Stimulated activated memory B cell treated with anti-CD40 and anti-IgM and Interleukin-4, amounts not matched to agents 10 μg/mL and 1 μg/mL and 100 μg/mL, for 72 hours (primary cell): ENCODE results near the gene CAMK1D.

Source experiments
- ATAC-seq: fragments of 150-1000 bp; cut with Tn5 transposase; 2 replicates; pipeline ENCODE4 v1.10.0; 2021
- H3K27ac Mint-ChIP-seq: one replicate; pipeline ENCODE4 v1.8.0; 2022; ENCODE audit warnings: mild to moderate bottlenecking, mixed read lengths
- H3K27me3 Mint-ChIP-seq: one replicate; pipeline ENCODE4 v1.8.0; 2022; ENCODE audit warnings: mixed read lengths
- H3K36me3 Mint-ChIP-seq: one replicate; pipeline ENCODE4 v1.8.0; 2022; ENCODE audit warnings: mixed read lengths
- H3K4me1 Mint-ChIP-seq: one replicate; pipeline ENCODE4 v1.8.0; 2022; ENCODE audit warnings: mixed read lengths
- H3K4me3 Mint-ChIP-seq: one replicate; pipeline ENCODE4 v1.8.0; 2022; ENCODE audit warnings: mild to moderate bottlenecking, moderate library complexity, mixed read lengths
- H3K9me3 Mint-ChIP-seq: one replicate; pipeline ENCODE4 v1.8.0; 2022; ENCODE audit warnings: mixed read lengths

Gene CAMK1D

GRCh38 chr10:12465385-12466136 lies 116.2 kb downstream of the CAMK1D start:
- H3K27ac Mint-ChIP-seq: peak overlapping the region; percentile 69
- H3K9me3 Mint-ChIP-seq: peaks cover 3% of the 10 kb centered on the region
- H3K36me3 Mint-ChIP-seq: peaks cover 8% of the 10 kb centered on the region
- no peak for ATAC-seq
- no peak overlapping the region for H3K4me3 Mint-ChIP-seq
- no peaks in the 10 kb centered on the region for H3K27me3 Mint-ChIP-seq
- peaks cover 64% of the 10 kb centered on the region for H3K4me1 Mint-ChIP-seq

DNA sequence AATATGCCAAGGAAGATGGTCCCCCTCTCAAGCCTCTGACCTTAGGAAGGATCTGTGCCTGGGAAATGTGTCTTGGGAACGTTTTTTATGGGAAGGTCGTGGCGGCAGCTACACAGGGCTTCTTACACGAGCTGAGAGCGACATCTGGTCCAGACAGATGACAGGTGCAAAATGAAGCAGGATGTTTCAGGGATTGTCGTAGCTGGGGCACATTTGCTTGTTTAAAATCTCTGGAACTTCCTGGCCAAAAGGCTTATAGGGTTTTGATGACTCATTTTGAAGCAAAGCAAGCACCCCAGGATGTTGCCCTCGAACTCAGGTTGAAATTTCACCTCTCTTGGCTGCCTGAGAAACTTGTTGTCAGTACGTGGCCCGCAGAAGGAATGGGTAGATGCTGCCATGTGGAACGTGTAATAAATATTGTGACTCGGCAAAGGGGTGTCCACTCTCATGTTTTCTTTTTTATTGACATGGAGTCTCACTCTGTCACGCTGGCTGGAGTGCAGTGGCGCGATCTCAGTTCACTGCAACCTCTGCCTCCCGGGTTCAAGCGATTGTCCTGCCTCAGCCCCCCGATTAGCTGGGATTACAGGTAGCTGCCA lies 117.5 kb downstream of the CAMK1D start:
- H3K4me3 Mint-ChIP-seq: no peak overlapping the region
- H3K36me3 Mint-ChIP-seq: peaks cover 13% of the 10 kb centered on the region
- peak overlapping the region; percentile 69 for H3K27ac Mint-ChIP-seq
- no peaks in the 10 kb centered on the region for H3K27me3 Mint-ChIP-seq
- no peak for ATAC-seq
- peaks cover 3% of the 10 kb centered on the region for H3K9me3 Mint-ChIP-seq
- H3K4me1 Mint-ChIP-seq: peaks cover 67% of the 10 kb centered on the region

GRCh38 chr10:12469345-12469744 lies 120.0 kb downstream of the CAMK1D start:
- no peaks in the 10 kb centered on the region for H3K9me3 Mint-ChIP-seq
- no peaks in the 10 kb centered on the region for H3K27me3 Mint-ChIP-seq
- peaks cover 68% of the 10 kb centered on the region for H3K4me1 Mint-ChIP-seq
- peaks cover 16% of the 10 kb centered on the region for H3K36me3 Mint-ChIP-seq
- peak overlapping the region; percentile 52 for H3K27ac Mint-ChIP-seq
- ATAC-seq: no peak
- H3K4me3 Mint-ChIP-seq: no peak overlapping the region

DNA sequence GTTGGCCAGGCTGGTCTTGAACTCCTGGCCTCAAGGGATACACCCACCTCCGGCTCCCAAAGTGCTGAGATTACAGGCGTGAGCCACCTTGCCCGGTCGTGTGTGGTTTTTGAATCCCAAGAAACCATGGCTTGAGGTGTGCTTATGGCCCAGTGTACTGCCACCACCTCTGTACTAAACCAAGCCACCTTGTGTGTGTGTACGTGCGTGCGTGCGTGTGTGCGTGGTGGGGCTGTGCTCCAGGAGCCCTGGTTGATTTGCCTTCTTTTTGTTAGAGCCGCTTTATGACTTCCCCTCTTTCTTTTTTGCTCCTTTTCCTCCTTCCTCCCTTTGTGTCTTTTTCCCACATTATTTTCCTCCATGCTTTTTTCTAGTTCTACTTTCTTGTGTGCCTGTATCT lies 121.4 kb downstream of the CAMK1D start:
- H3K27ac Mint-ChIP-seq: peak overlapping the region; percentile 44
- H3K9me3 Mint-ChIP-seq: no peaks in the 10 kb centered on the region
- H3K27me3 Mint-ChIP-seq: no peaks in the 10 kb centered on the region
- H3K4me1 Mint-ChIP-seq: peaks cover 65% of the 10 kb centered on the region
- no peak overlapping the region for H3K4me3 Mint-ChIP-seq
- peaks cover 27% of the 10 kb centered on the region for H3K36me3 Mint-ChIP-seq
- ATAC-seq: no peak

DNA sequence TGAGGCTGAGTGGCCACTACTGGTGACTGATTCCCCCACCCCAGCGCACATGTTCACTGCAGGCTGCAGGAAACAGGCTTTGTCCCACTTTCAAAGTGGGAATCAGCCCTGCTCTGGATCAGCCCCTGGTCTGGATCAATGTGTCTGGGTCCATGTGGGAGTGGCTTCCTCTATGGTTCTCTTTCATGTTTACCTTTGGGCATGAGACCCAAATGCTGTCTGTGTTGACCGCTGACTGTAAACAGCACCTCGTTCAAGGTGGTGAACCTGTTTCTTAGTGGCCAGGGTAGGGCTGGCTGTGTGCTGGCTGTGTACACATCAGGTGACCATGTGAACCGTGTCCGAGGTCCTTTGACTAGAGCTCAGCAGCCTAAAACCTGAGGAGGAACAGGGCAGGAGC lies 121.8 kb downstream of the CAMK1D start:
- Mint-ChIP-seq H3K27me3 (no peaks in the 10 kb centered on the region), H3K4me3 (no peak overlapping the region), H3K4me1 (peaks cover 61% of the 10 kb centered on the region), H3K27ac (peak overlapping the region; percentile 44), H3K9me3 (no peaks in the 10 kb centered on the region), H3K36me3 (peaks cover 27% of the 10 kb centered on the region)
- no peak for ATAC-seq

- no peak for ATAC-seq
- Mint-ChIP-seq H3K4me3 (no peak overlapping the region), H3K9me3 (no peaks in the 10 kb centered on the region), H3K36me3 (peaks cover 45% of the 10 kb centered on the region), H3K27me3 (no peaks in the 10 kb centered on the region), H3K27ac (peak overlapping the region; percentile 64), H3K4me1 (peaks cover 57% of the 10 kb centered on the region)
These were observed 124.1 kb downstream of the CAMK1D start for GRCh38 chr10:12473491-12473890.

DNA sequence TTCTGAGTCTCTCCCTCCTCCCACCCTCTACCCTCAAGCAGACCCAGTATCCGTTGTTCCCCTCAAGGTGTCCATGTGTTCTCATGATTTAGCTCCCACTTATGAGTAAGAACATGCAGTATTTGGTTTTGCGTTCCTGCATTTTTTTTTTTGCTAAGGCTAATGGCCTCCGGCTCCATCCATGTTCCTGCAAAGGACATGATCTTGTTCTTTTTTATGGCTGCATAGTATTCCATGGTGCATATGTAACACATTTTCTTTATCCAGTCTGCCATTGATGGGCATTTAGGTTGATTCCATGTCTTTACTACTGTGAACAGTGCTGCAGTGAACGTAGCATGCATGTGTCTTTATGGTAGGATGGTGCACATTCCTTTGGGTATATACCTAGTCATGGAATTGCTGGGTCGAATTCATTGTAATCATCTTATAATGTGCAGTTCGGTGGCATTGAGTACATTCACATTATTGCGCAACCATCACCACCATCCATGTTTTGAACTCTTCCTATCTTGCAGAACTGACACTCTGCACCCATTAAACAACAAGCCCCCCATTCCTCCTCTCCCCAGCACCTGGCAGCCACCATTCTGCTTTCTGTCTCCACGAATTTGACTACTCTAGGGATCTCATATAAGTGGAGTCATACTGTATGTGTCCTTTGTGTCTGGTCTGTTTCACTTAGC lies 125.5 kb downstream of the CAMK1D start:
- Mint-ChIP-seq H3K9me3 (no peaks in the 10 kb centered on the region), H3K36me3 (peaks cover 49% of the 10 kb centered on the region), H3K4me1 (peaks cover 61% of the 10 kb centered on the region), H3K27ac (no peak overlapping the region), H3K4me3 (no peak overlapping the region), H3K27me3 (no peaks in the 10 kb centered on the region)
- ATAC-seq: no peak

GRCh38 chr10:12476656-12477055 lies 127.3 kb downstream of the CAMK1D start:
- ATAC-seq: no peak
- no peaks in the 10 kb centered on the region for H3K27me3 Mint-ChIP-seq
- peaks cover 53% of the 10 kb centered on the region for H3K36me3 Mint-ChIP-seq
- H3K27ac Mint-ChIP-seq: no peak overlapping the region
- H3K9me3 Mint-ChIP-seq: peaks cover 3% of the 10 kb centered on the region
- peaks cover 58% of the 10 kb centered on the region for H3K4me1 Mint-ChIP-seq
- H3K4me3 Mint-ChIP-seq: no peak overlapping the region

GRCh38 chr10:12479437-12479844 lies 130.1 kb downstream of the CAMK1D start:
- peaks cover 43% of the 10 kb centered on the region for H3K36me3 Mint-ChIP-seq
- peaks cover 56% of the 10 kb centered on the region for H3K4me1 Mint-ChIP-seq
- H3K9me3 Mint-ChIP-seq: peaks cover 3% of the 10 kb centered on the region
- peak overlapping the region; percentile 98 for H3K27ac Mint-ChIP-seq
- H3K4me3 Mint-ChIP-seq: no peak overlapping the region
- no peak for ATAC-seq
- no peaks in the 10 kb centered on the region for H3K27me3 Mint-ChIP-seq

DNA sequence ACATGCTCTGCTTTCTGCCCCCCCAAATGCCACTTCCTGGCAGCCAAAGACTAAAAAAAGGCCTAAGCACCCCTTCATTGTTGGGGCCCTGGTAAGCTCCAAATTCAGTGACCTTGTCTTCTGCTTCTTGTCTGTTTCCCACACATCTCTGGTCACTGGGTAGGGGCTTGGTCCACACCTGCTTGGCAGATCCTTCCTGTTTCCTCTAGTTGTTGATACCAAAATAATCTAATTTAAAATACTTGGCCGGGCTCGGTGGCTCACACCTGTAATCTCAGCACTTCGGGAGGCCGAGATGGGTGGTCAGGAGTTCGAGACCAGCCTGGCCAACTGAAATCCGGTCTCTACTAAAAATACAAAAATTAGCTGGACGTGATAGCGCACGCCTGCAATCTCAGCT lies 130.6 kb downstream of the CAMK1D start:
- ATAC-seq: no peak
- peaks cover 61% of the 10 kb centered on the region for H3K4me1 Mint-ChIP-seq
- peak overlapping the region; percentile 98 for H3K27ac Mint-ChIP-seq
- H3K27me3 Mint-ChIP-seq: no peaks in the 10 kb centered on the region
- H3K9me3 Mint-ChIP-seq: peaks cover 3% of the 10 kb centered on the region
- H3K4me3 Mint-ChIP-seq: no peak overlapping the region
- peaks cover 40% of the 10 kb centered on the region for H3K36me3 Mint-ChIP-seq

DNA sequence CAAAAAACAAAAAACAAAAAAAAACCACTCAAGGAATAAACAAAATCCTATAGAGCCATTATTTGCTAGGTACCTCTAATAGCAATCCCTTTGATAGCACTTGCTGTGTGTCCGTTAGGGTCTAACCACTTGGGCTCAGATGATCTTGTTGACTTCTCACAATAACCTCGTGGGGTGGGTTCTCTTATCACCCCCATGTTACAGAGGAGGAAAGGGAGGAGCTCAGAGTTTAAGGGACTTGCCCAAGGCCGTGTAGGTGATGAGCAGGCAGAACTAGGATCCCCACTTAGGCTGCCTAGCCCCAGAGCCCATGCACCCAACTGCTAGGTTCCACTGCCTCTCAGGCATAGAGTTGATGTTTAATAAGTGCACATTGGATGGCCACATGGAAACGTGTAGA lies 131.1 kb downstream of the CAMK1D start:
- H3K27me3 Mint-ChIP-seq: no peaks in the 10 kb centered on the region
- H3K9me3 Mint-ChIP-seq: peaks cover 3% of the 10 kb centered on the region
- ATAC-seq: no peak
- peaks cover 35% of the 10 kb centered on the region for H3K36me3 Mint-ChIP-seq
- H3K4me3 Mint-ChIP-seq: no peak overlapping the region
- peaks cover 66% of the 10 kb centered on the region for H3K4me1 Mint-ChIP-seq
- H3K27ac Mint-ChIP-seq: peak overlapping the region; percentile 98

DNA sequence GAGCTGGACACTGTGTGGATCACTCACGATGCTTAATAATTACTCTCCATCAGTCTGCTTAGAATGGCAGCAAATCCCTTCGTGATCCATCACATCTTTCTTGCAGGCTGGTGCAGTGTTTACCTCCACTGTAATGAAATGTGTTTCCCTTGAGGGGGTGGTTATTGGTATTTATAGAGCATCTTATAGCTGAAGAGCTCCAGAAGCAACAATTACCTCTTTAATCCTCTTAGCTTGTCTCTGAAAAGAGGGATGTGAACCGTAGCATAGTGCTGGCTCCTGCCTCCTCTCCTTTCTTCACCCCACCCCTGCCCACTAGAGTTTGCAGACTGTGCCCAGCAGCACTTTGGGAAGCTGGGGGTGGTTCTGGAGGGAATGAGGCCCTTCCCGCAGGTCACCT lies 132.6 kb downstream of the CAMK1D start:
- Mint-ChIP-seq H3K4me3 (peak overlapping the region; percentile 38), H3K27ac (peak overlapping the region; percentile 98), H3K9me3 (peaks cover 3% of the 10 kb centered on the region), H3K4me1 (peaks cover 71% of the 10 kb centered on the region), H3K27me3 (no peaks in the 10 kb centered on the region), H3K36me3 (peaks cover 24% of the 10 kb centered on the region)
- ATAC-seq: no peak

DNA sequence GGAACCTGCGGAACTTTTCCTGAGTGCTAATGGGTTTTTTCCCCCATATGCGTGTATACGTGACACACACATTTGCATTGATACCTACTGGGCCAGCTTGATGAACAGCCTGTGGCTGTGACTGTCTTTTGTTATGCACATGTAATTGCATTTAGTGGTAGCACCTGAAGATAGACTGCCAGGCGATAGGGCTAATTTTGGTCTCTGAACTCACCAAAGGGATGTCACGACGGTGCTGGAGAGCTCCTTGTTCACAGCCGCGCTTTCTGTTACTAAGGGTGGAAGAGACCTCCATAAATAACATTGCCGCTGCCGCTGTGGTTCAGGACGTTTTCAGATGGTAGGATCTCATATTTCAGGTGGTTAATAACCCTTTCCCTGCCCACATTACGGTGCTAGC lies 133.2 kb downstream of the CAMK1D start:
- peak overlapping the region; percentile 98 for H3K27ac Mint-ChIP-seq
- peaks cover 17% of the 10 kb centered on the region for H3K36me3 Mint-ChIP-seq
- peaks cover 65% of the 10 kb centered on the region for H3K4me1 Mint-ChIP-seq
- H3K4me3 Mint-ChIP-seq: peak overlapping the region; percentile 38
- peaks cover 3% of the 10 kb centered on the region for H3K9me3 Mint-ChIP-seq
- ATAC-seq: no peak
- no peaks in the 10 kb centered on the region for H3K27me3 Mint-ChIP-seq

- Mint-ChIP-seq H3K4me1 (peaks cover 61% of the 10 kb centered on the region), H3K9me3 (peaks cover 3% of the 10 kb centered on the region), H3K4me3 (peak overlapping the region; percentile 88), H3K36me3 (peaks cover 10% of the 10 kb centered on the region), H3K27ac (peak overlapping the region; percentile 98), H3K27me3 (no peaks in the 10 kb centered on the region)
- ATAC-seq: peak; percentile 61
These were observed 134.9 kb downstream of the CAMK1D start for GRCh38 chr10:12484002-12484918.
